Astrocyte (in vitro differentiated cells and primary cell): ENCODE data around the gene HSPBP1.

ENCODE experiments used
- CTCF ChIP-seq: IDR thresholded peaks from 2 replicates; pipeline ENCODE4 v1.5.1; 2011; ENCODE audit warnings: low read depth, mild to moderate bottlenecking, inconsistent platforms, low read length, moderate library complexity; ENCODE audit not compliant: insufficient read depth
- EZH2 ChIP-seq: IDR thresholded peaks from 2 replicates; pipeline ENCODE4 v1.6.1; 2012; ENCODE audit warnings: mild to moderate bottlenecking, low read length, inconsistent platforms; ENCODE audit not compliant: insufficient read depth

- TF ChIP-seq CTCF (no peak), EZH2 (no peak)
Observed at GRCh38 chr19:55229145-55229788, 50.6 kb downstream of the HSPBP1 start.
